Measurements from ENCODE around the gene TBX4. TPM values are rescaled to one million over a fixed set of nuclear protein-coding genes. Genes with fewer than 3 reads are reported as not detected.
A peak's percentile ranks its signal among the peaks of the same experiment; 100 is the strongest.

TBX4 gene
- total RNA-seq, 1 experiment from 2014 or later: not detected

DNA sequence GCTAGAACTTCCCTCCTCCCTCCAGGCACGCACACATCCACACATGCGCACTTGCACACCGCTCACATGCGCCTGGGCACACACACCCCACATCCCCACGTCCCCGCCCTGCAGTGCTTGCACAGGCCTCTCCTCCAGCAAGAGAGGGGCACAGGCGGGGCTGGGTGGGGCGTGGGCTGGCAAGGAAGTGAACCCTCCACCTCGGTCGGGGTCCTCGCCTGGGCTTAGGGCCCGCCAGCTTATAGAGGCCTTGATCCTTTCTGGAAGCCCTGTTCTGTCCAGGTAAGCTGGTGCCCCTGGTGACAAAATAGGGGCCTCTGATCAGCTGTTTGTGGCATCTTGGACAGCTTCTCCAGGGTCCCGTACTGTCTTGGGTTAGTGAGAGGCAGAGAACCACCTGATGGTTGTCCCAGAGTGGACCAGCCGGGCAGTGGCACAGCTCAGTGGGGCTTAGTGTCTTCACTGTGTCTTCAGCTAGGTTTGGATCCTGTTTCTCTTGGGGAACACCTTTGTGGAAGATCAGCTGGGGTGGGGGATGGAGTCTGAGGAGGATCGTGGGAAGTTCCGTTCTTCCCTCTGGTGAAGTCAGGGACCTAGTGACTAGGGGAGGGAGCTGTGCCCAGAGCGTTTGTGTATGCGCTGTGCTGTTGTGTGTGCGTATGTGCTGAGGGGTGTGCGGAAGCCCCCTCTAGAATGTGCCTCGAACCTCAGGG is 12.1 kb downstream of the TBX4 start:
- no peak overlapping the region for H2AK5ac ChIP-seq (ENCODE audit: insufficient read length, low read length)
- H3K4me1 Mint-ChIP-seq: peaks cover 15 to 45% of the 10 kb centered on the region in 2 experiments
- H3K4ac ChIP-seq (ENCODE audit: low read depth, low read length): no peak overlapping the region
- H3T11ph ChIP-seq (ENCODE audit: low read length): no peak overlapping the region
- H3K27ac ChIP-seq (ENCODE audit: insufficient read length, low read depth, low read length): no peak overlapping the region
- H2BK20ac ChIP-seq (ENCODE audit: low read depth, low read length, poor library complexity, severe bottlenecking): no peak overlapping the region
- no peak overlapping the region for H2BK12ac ChIP-seq (ENCODE audit: insufficient read length, low read depth, low read length)
- H2BK15ac ChIP-seq (ENCODE audit: low read depth, low read length): no peak overlapping the region
- H3K9me3 ChIP-seq (ENCODE audit: control insufficient read depth, low read depth, low read length): no peaks in the 10 kb centered on the region
- no peak overlapping the region for H3K18ac ChIP-seq (ENCODE audit: insufficient read length, low read depth, low read length)
- H4K20me1 ChIP-seq (ENCODE audit: control insufficient read depth, insufficient read depth, insufficient read length): no peaks in the 10 kb centered on the region
- H2BK120ac ChIP-seq (ENCODE audit: low read depth, low read length, poor library complexity, severe bottlenecking): no peak overlapping the region
- TF ChIP-seq, protein P1, sequence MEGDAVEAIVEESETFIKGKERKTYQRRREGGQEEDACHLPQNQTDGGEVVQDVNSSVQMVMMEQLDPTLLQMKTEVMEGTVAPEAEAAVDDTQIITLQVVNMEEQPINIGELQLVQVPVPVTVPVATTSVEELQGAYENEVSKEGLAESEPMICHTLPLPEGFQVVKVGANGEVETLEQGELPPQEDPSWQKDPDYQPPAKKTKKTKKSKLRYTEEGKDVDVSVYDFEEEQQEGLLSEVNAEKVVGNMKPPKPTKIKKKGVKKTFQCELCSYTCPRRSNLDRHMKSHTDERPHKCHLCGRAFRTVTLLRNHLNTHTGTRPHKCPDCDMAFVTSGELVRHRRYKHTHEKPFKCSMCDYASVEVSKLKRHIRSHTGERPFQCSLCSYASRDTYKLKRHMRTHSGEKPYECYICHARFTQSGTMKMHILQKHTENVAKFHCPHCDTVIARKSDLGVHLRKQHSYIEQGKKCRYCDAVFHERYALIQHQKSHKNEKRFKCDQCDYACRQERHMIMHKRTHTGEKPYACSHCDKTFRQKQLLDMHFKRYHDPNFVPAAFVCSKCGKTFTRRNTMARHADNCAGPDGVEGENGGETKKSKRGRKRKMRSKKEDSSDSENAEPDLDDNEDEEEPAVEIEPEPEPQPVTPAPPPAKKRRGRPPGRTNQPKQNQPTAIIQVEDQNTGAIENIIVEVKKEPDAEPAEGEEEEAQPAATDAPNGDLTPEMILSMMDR (conservative IDR thresholded peaks at IDR 0.05): no peak
- peak; percentile 36 for DNase-seq
- whole genome bisulfite sequencing (ENCODE audit: extremely low coverage, insufficient read length, low lambda C conversion rate): no CpG with 5 or more reads among the region's 21 CpGs
- H3K27me3 Mint-ChIP-seq (ENCODE audit: low read depth): peaks cover 92% of the 10 kb centered on the region
- H3K23me2 ChIP-seq (ENCODE audit: insufficient read length, low read depth, low read length, poor library complexity, severe bottlenecking): no peaks in the 10 kb centered on the region
- no peaks in the 10 kb centered on the region; the same call in 1 of the 2 replicates for H3K4me1 ChIP-seq (ENCODE audit: insufficient read depth, low read length)
- no peak overlapping the region for H4K91ac ChIP-seq (ENCODE audit: insufficient read length, low read depth, low read length)
- H4K8ac ChIP-seq (replicated peaks; ENCODE audit: insufficient read length, low read depth, low read length): no peak overlapping the region
- H3K14ac ChIP-seq (ENCODE audit: insufficient read depth, low read length): no peak overlapping the region
- no peaks in the 10 kb centered on the region for H3K79me1 ChIP-seq (ENCODE audit: insufficient read depth, low read depth, low read length, poor library complexity, severe bottlenecking)
- H4K5ac ChIP-seq (ENCODE audit: insufficient read length, low read depth, low read length): no peak overlapping the region
- H2AFZ ChIP-seq (ENCODE audit: low read length): no peak overlapping the region
- H3K9ac ChIP-seq (ENCODE audit: extremely low read depth, insufficient read length, low read length): no peak overlapping the region
- no peak overlapping the region for H3K4me2 ChIP-seq (ENCODE audit: insufficient read depth, insufficient read length, low read length)
- peaks cover 56% of the 10 kb centered on the region for H3K27me3 ChIP-seq (ENCODE audit: insufficient read depth, low read length)
- H3K36me3 Mint-ChIP-seq (ENCODE audit: insufficient read depth in 1 of 3, low read depth in 3 of 3): peaks cover 0 to 1% (median 0%) of the 10 kb centered on the region in 3 experiments; a peak in 2 of 7 replicates
- H3K4me3 Mint-ChIP-seq: no peak overlapping the region
- no peak overlapping the region; a peak in 1 of 7 replicates for H3K27ac Mint-ChIP-seq
- no peak overlapping the region for H2BK5ac ChIP-seq (ENCODE audit: insufficient read length, low read length)
- H3K9me3 Mint-ChIP-seq: peaks cover 0 to 2% of the 10 kb centered on the region in 2 experiments; a peak in 3 of 5 replicates
- H3K79me2 ChIP-seq (ENCODE audit: insufficient read depth, low read length): no peaks in the 10 kb centered on the region
- no peak overlapping the region for H3K56ac ChIP-seq (ENCODE audit: insufficient read length, low read depth, low read length)
- H3K23ac ChIP-seq (ENCODE audit: insufficient read length, low read depth, low read length): no peak overlapping the region

Measured in H9 (cell line).